GM12891 (cell line): ENCODE results near the gene PTPRCAP.

ENCODE experiments used
- PAX5 ChIP-seq: IDR thresholded peaks from 2 replicates; pipeline ENCODE4 v1.6.1; 2011; ENCODE audit warnings: low read length, moderate library complexity, mild to moderate bottlenecking; ENCODE audit not compliant: insufficient read depth, severe bottlenecking
- POLR2A ChIP-seq: IDR thresholded peaks from 2 replicates; pipeline ENCODE4 v1.6.1; 2011; ENCODE audit warnings: low read depth, low read length, control low read depth
- POLR2AphosphoS5 ChIP-seq: IDR thresholded peaks from 2 replicates; pipeline ENCODE4 v1.6.1; 2011; ENCODE audit warnings: low read depth, low read length, control low read depth
- POU2F2 ChIP-seq: IDR thresholded peaks from 2 replicates; pipeline ENCODE4 v1.6.1; 2011; ENCODE audit warnings: low read depth, mild to moderate bottlenecking, control low read depth, low read length, moderate library complexity
- SPI1 ChIP-seq: IDR thresholded peaks from 2 replicates; pipeline ENCODE4 v1.6.1; 2011; ENCODE audit warnings: low read depth, low read length, control low read depth
- TAF1 ChIP-seq: IDR thresholded peaks from 2 replicates; pipeline ENCODE4 v1.6.1; 2011; ENCODE audit warnings: low read depth, low read length, control low read depth

- TF ChIP-seq POLR2AphosphoS5 = no peak
- no peak for TF ChIP-seq POLR2A
- no peak for TF ChIP-seq TAF1
- TF ChIP-seq POU2F2 = no peak
- no peak for TF ChIP-seq SPI1
- no peak for TF ChIP-seq PAX5
Measured at GRCh38 chr11:67393990-67394389, 43.5 kb downstream of the PTPRCAP start.
